H1 (cell line): ENCODE measurements around the gene TMEM120B.

ENCODE experiments used
- KDM4A ChIP-seq: IDR thresholded peaks from one replicate; pipeline ENCODE4 v1.7.1; 2012; ENCODE audit warnings: low read depth, mild to moderate bottlenecking, moderate library complexity, low read length, inconsistent platforms; ENCODE audit not compliant: severe bottlenecking
- KDM5A ChIP-seq: fragments of 200-600 bp; IDR thresholded peaks from 2 replicates; pipeline ENCODE4 v1.7.1; 2012; ENCODE audit warnings: mild to moderate bottlenecking, low read length, inconsistent platforms, mixed read lengths
- POLR2AphosphoS5 ChIP-seq: IDR thresholded peaks from 2 replicates; pipeline ENCODE4 v1.6.1; 2011; ENCODE audit warnings: low read depth, low read length
- TF ChIP-seq, protein P1 (sequence below), 3 experiments: IDR thresholded peaks; 1 replicate in 2 of 3; 2 replicates in 1 of 3; pipeline versions ENCODE4 v1.5.1 to v1.6.1; 2011; ENCODE audit warnings: low read length in 3 of 3, mild to moderate bottlenecking in 3 of 3, inconsistent platforms in 2 of 3, low read depth in 1 of 3, moderate library complexity in 1 of 3; ENCODE audit not compliant: insufficient read depth in 1 of 3; ENCODE audit errors: control extremely low read depth in 1 of 3
- TF ChIP-seq, protein P2 (sequence below): IDR thresholded peaks from 2 replicates; pipeline ENCODE4 v1.6.1; 2012; ENCODE audit warnings: inconsistent platforms

DNA sequence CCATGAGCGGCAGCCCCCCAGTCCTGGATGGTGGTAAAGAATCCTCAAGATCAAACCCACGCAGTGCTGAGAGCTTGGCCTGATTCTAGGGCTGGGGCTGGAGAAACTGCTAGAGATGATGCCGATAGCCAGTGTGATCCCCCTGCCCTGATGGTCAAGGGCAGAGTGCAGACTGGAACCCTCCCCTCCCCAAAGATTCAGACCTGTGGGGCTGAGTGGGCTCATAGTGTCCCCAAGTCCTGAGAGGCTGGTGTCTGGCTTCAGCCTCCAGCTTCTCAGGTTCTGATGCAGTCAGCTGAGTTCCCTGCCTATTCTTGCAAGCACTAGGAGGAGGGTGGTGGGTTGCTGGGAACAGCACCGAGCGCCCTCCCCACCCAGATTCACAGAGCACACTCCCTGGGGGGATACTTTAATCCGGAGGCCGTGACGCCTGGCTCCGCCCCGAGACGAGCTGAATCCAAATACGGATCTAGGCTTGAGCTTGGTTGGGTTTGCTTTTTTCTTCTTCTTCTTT lies 69.0 kb downstream of the TMEM120B start:
- TF ChIP-seq, protein P1, sequence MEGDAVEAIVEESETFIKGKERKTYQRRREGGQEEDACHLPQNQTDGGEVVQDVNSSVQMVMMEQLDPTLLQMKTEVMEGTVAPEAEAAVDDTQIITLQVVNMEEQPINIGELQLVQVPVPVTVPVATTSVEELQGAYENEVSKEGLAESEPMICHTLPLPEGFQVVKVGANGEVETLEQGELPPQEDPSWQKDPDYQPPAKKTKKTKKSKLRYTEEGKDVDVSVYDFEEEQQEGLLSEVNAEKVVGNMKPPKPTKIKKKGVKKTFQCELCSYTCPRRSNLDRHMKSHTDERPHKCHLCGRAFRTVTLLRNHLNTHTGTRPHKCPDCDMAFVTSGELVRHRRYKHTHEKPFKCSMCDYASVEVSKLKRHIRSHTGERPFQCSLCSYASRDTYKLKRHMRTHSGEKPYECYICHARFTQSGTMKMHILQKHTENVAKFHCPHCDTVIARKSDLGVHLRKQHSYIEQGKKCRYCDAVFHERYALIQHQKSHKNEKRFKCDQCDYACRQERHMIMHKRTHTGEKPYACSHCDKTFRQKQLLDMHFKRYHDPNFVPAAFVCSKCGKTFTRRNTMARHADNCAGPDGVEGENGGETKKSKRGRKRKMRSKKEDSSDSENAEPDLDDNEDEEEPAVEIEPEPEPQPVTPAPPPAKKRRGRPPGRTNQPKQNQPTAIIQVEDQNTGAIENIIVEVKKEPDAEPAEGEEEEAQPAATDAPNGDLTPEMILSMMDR (IDR thresholded peaks at IDR 0.05; ENCODE audit: control extremely low read depth in 1 of 3, insufficient read depth in 1 of 3, low read depth in 1 of 3, low read length in 3 of 3): no peak
- TF ChIP-seq, protein P2, sequence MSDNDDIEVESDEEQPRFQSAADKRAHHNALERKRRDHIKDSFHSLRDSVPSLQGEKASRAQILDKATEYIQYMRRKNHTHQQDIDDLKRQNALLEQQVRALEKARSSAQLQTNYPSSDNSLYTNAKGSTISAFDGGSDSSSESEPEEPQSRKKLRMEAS: no peak
- 0 out of 2 replicates have a peak, but pooled peaks have one; percentile 10 for TF ChIP-seq POLR2AphosphoS5
- TF ChIP-seq KDM4A: no peak
- no peak for TF ChIP-seq KDM5A
